GM18499 (cell line): ENCODE measurements around the gene CHCHD5.
"Not testable (repeated sequence)": the region's sequence is repeated elsewhere in the genome, so short reads cannot be mapped to it uniquely, and the experiment has no call there.

ENCODE experiments used
- ATAC-seq: cut with Tn5 transposase; IDR thresholded peaks from one replicate; pipeline ENCODE4 v1.9.1; 2021; ENCODE audit warnings: moderate number of reproducible peaks; ENCODE audit not compliant: insufficient read depth, unreplicated experiment

CHCHD5 gene

GRCh38 chr2:112585400-112585799 is 991 bp downstream of the CHCHD5 start:
- ATAC-seq: no peak

DNA sequence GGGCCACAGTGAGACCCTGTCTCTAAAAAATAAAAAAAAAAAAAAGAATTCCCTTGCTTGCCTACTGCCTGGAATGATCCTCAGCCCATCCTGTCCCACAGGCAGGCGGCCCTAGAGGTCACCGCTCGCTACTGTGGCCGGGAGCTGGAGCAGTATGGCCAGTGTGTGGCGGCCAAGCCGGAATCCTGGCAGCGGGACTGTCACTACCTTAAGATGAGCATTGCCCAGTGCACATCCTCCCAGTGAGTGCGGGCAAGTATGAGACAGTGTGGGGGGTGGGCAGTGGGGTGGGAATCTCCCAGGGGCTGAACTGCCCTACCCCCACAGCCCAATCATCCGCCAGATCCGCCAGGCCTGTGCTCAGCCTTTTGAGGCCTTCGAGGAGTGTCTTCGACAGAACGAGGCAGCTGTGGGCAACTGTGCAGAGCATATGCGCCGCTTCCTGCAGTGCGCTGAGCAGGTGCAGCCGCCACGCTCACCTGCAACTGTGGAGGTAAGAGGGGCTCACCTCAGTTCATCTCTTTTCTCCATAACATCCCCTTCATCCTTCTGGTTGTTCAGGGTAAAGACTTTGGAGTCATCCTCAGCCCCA is 1.6 kb downstream of the CHCHD5 start:
- no peak for ATAC-seq

DNA sequence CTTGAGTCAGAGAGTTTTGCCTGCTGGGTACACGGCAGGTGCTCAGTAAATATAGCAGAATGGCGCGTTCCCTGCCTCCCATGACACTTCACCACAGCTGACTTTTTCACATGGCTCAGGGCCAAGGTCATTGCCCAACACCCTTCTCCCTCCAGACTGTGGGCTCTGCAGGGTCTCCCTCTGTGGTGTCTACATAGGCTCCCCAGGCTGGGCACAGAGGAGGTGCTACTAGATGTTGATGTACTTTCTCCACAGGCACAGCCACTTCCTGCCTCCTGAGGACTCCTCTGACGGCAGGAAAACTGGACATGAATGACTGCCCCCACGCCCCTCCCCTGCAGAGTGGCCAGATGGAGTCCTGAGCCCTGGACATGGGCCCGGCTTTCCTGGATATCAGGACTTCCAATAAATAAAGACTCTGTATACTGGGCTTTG is 4.2 kb downstream of the CHCHD5 start:
- no peak for ATAC-seq

DNA sequence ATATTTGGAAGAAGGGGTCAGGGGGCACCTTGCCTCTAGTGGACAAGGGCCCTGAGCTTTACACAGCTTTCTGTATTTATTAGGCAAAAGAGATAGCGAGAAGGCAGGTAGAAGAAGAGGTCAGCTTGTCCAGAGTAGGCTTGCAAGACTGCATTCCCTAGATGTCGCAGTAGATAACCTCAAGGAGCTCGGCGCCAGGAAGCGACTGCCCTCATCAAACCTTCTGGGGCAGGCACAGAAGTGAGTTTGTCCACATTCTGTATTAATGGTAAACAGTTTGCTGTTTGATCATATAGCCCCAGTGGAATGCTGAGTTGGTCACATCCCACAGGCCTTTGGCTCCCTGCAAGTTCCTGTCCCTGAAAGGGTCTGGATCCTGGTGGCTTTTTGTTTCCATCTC is 7.0 kb downstream of the CHCHD5 start:
- no peak for ATAC-seq

DNA sequence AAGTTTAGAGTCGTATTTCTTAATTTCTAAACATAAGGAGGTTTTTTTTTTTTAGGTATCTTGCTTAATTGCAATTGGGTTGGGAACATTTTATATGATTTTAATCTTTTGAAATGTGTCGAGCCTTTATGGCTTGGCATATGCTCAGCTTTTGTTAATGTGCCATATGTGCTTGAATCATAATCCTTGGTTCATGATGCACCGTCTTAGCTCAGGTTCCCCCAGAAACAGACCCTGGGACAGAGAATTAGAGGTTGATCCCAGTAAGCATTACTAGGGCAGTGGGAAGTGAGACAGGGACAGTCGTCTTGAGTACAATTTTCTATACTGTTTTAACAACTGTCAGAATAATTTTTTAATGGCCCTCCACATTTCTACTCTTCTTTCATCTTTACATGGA is 9.3 kb downstream of the CHCHD5 start:
- ATAC-seq: no peak

- no peak for ATAC-seq
These were observed 13.3 kb downstream of the CHCHD5 start for GRCh38 chr2:112597537-112598322.

DNA sequence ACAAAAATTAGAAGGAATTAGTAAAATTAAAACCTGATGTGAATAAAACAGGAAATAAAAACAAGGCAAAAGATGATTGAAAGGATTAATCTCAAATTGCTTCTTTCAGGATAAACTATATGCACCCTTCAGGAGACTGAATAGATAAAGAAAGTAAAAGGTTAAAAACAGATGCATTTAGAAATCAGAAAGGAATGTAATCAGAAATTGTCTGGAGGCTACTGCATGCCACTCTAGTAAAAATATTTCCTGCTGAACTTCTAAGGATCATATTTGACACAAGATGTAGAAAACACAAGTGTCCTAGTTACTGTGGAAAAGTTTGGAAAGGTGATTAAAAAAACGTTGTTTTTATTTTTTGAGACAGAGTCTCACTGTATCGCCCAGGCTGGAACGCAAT is 16.2 kb downstream of the CHCHD5 start:
- no peak for ATAC-seq

DNA sequence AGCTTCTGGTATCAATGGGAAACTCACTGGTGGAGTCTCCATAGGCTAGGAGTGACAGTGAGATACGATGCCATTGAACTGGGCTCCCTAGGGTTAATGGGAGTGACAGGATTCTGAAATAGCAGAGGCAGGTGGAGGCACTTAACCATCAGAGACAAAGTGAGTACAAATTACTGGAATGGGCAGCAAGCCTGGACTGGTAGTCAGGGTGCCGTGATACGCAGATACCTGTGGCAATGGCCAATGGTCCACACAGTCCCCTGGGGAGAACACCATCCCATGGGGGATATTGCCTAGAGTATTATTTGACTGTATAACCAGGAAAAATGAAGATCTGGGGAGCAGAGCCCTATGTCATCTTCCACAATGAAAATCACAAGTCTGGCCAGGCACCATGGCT is 17.3 kb downstream of the CHCHD5 start:
- no peak for ATAC-seq

- ATAC-seq: no peak
These were observed 18.5 kb downstream of the CHCHD5 start for GRCh38 chr2:112602917-112603316.

- no peak for ATAC-seq
These were observed 19.3 kb downstream of the CHCHD5 start for GRCh38 chr2:112603731-112604130.

DNA sequence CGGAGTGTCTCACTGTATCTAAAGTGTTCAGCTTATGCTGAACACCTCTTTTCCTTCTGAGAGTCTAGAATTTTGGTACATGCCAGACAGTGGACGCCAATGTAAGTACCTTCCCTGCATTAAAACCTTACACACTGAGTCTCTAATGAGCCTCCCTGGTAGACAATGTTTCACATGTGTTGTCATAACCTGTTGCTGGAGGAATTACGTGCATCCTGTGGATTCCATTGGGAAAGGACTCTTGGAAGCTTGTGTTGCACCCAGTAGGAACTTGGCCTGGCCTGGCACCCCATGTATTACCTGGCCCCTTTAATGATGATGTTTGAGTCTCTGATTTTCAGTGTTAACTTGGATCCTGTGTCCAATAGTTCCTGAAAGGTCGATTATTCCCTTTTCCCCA is 20.5 kb downstream of the CHCHD5 start:
- ATAC-seq: no peak

DNA sequence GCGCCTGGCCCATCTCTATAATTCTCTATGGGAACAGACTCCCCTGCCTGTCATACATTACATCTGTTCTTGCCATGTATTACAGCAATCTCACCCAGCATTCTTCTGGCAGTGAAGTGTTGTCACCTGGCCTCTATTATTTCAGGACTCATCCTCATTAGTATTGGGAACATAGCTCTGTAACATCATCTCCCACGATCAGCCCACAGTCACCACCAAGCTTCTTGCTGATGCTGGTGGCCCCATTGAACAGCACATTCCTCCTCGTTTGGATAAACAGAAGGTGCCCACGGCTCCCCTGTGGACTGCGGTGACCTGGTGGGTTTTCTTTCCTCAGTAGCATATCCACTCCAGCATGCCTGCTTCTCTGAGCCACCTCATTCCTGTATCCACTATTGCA is 21.5 kb downstream of the CHCHD5 start:
- ATAC-seq: no peak

- no peak for ATAC-seq
These were observed 22.1 kb downstream of the CHCHD5 start for GRCh38 chr2:112606547-112606946.

GRCh38 chr2:112607680-112608438 is 23.4 kb downstream of the CHCHD5 start:
- ATAC-seq: no peak

DNA sequence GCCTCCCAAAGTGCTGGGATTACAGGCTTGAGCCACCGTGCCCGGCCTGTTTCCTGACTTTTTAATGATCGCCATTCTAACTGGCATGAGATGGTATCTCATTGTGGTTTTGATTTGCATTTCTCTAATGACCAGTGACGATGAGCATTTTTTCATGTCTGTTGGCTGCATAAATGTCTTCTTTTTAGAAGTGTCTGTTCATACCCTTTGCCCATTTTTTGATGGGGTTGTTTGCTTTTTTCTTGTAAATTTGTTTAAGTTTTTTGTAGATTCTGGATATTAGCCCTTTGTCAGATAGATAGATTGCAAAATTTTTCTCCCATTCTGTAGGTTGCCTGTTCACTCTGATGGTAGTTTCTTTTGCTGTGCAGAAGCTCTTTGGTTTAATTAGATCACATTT is 24.9 kb downstream of the CHCHD5 start:
- ATAC-seq: not testable (repeated sequence)

- not testable (repeated sequence) for ATAC-seq
These were observed 27.9 kb downstream of the CHCHD5 start for GRCh38 chr2:112612283-112612682.

- no peak for ATAC-seq
These were observed 29.9 kb downstream of the CHCHD5 start for GRCh38 chr2:112614201-112614840.

DNA sequence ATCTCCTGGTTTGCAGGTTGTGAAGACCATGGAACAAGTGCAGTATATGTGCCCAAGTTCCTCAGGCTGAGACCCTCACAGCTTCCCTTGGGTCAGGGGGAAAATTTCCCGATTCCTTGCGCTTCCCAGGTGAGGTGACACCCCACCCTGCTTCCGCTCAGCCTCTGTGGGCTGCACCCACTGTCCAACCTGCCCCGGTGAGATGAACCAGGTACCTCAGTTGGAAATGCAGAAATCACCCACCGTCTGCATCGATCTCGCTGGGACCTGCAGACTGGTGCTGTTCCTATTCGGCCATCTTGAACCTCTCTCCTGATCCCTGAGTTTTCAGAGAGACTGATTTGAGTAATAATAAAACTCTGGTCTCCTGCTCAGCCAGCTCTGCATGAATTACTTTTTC is 30.6 kb downstream of the CHCHD5 start:
- no peak for ATAC-seq

DNA sequence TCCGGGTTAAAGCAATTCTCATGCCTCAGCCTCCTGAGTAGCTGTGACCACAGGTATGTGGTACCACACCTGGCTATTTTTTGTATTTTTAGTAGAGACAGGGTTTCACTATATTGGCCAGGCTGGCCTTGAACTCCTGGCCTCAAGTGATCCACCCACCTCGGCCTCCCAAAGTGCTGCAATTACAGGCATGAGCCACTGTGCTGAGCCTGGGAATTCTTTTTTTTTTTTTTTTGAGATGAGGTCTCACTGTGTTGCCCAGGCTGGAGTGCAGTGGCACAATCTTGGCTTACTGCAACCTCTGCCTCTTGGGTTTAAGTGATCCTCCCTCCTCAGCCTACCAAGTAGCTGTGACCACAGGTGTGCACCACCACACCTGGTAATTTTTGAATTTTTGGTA is 31.4 kb downstream of the CHCHD5 start:
- not testable (repeated sequence) for ATAC-seq

DNA sequence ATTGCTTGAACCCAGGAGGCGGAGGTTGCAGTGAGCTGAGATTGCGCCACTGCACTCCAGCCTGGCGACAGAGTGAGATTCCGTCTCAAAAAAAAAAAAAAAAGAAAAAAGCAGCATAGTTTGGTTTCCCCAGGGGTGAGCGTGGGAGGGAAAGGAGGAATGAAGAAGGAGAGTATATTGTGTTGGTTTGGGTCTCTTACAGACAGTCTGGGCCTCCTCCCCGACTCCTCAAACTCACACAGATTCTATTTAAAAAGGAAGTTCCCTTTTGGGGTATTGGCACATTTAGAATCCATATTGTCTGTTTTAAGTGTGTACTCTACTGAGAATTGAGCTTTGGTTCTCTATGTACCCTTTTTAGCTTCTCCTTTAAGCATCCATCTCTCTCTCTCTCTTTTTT is 34.0 kb downstream of the CHCHD5 start:
- ATAC-seq: no peak
